GM12878 (cell line): ENCODE results near the gene ZNF423. TPM values are rescaled to one million over a fixed set of nuclear protein-coding genes. Genes with fewer than 3 reads are reported as not detected.

Experiments used
- ATAC-seq: fragments of 200-7000 bp; cut with Tn5 transposase; 3 replicates; pipeline ENCODE4 v1.9.1; 2020; ENCODE audit warnings: mild to moderate bottlenecking, moderate library complexity
- BruUV-seq: library from RNA; stranded (reverse); fragments of 400-500 nt; replicated peaks from 2 replicates; lab custom pipeline; 2021; lab: Mats Ljungman, UMichigan
- CTCF ChIA-PET: fragments of 300-600 bp; sonication (Branson Sonifier 250); formaldehyde crosslinking; extraction: SDS; loops from one replicate; lab custom pipeline; 2021; ENCODE audit warnings: inconsistent platforms; lab: Yijun Ruan, JAX
- POLR2A ChIA-PET: fragments of 350-600 bp; formaldehyde crosslinking; extraction: SDS; loops from one replicate; lab custom pipeline; 2021; ENCODE audit warnings: inconsistent platforms; lab: Charles Lee
- RAD21 ChIA-PET: fragments of 300-600 bp; sonication (Branson Sonifier 250); formaldehyde crosslinking; loops from one replicate; lab custom pipeline; 2023; ENCODE audit warnings: antibody characterized with exemption; ENCODE audit not compliant: unreplicated experiment; lab: Charles Lee
- SMC1A ChIA-PET: fragments of 300-600 bp; sonication (Branson Sonifier 250); formaldehyde crosslinking; loops from one replicate; lab custom pipeline; 2023; ENCODE audit not compliant: unreplicated experiment, uncharacterized antibody; lab: Charles Lee
- DNase-seq: peaks from one replicate; pipeline ENCODE4 v3.0.0-alpha.2; 2011; ENCODE audit warnings: low read depth, low spot score
- FAIRE-seq: peaks from 3 replicates; lab custom pipeline; 2011; peaks lifted over from hg19 to GRCh38; lab: Jason Lieb, UNC
- H2AFZ ChIP-seq: 2 replicates; pipeline ENCODE4 v1.6.0; 2011; ENCODE audit warnings: low read depth, low read length, control low read depth; ENCODE audit not compliant: control insufficient read depth
- H3K27ac ChIP-seq: 2 replicates; pipeline ENCODE4 v1.5.1; 2011; ENCODE audit warnings: control low read depth; ENCODE audit not compliant: control insufficient read depth, insufficient read depth
- H3K27me3 ChIP-seq, 2 experiments: replicated peaks in 1 of 2; 2 replicates each; pipeline versions ENCODE4 v1.6.0 to v1.6.1; 2011; ENCODE audit warnings: low read length in 1 of 2; ENCODE audit not compliant: control insufficient read depth in 2 of 2, insufficient read depth in 2 of 2
- H3K36me3 ChIP-seq, 2 experiments: 2 replicates each; pipeline ENCODE4 v1.5.1; 2011; ENCODE audit warnings: low read length in 1 of 2; ENCODE audit not compliant: control insufficient read depth in 2 of 2, insufficient read depth in 2 of 2
- H3K4me1 ChIP-seq: 2 replicates; pipeline ENCODE4 v1.6.1; 2011; ENCODE audit warnings: mild to moderate bottlenecking, low read length, moderate library complexity, mixed read lengths; ENCODE audit not compliant: control insufficient read depth, insufficient read depth
- H3K4me2 ChIP-seq: 2 replicates; pipeline ENCODE4 v1.6.0; 2011; ENCODE audit warnings: control low read depth; ENCODE audit not compliant: control insufficient read depth, insufficient read depth
- H3K4me3 ChIP-seq: fragments of 200-600 bp; sonication (generic); 2 replicates; pipeline ENCODE4 v1.5.1; 2016
- H3K79me2 ChIP-seq: 2 replicates; pipeline ENCODE4 v1.6.0; 2011; ENCODE audit warnings: low read length; ENCODE audit not compliant: control insufficient read depth, insufficient read depth
- H3K9ac ChIP-seq: 2 replicates; pipeline ENCODE4 v1.8.0; 2011; ENCODE audit warnings: low read length, control low read depth, mixed read lengths; ENCODE audit not compliant: control insufficient read depth, insufficient read depth
- H3K9me3 ChIP-seq: replicated peaks from 3 replicates; pipeline ENCODE4 v1.5.1; 2011; ENCODE audit warnings: mild to moderate bottlenecking, low read length; ENCODE audit not compliant: control insufficient read depth, insufficient read depth
- H4K20me1 ChIP-seq: 2 replicates; pipeline ENCODE4 v1.6.0; 2011; ENCODE audit not compliant: control insufficient read depth, insufficient read depth
- BHLHE40 ChIP-seq, 2 experiments: fragments of 450-650 bp in 1 of 2; IDR thresholded peaks; 2 replicates each; pipeline ENCODE4 v1.6.1; 2011 to 2017; ENCODE audit warnings: low read depth in 2 of 2, borderline replicate concordance in 1 of 2, improper control_type of control experiment in 1 of 2, low read length in 1 of 2, mild to moderate bottlenecking in 1 of 2
- CREB1 ChIP-seq: IDR thresholded peaks from 2 replicates; pipeline ENCODE4 v1.6.1; 2012; ENCODE audit warnings: low read depth, mild to moderate bottlenecking, inconsistent platforms
- CREM ChIP-seq: IDR thresholded peaks from 2 replicates; pipeline ENCODE4 v1.6.1; 2014; ENCODE audit warnings: antibody characterized with exemption, low read depth
- HDGF ChIP-seq: fragments of 450-650 bp; IDR thresholded peaks from 2 replicates; pipeline ENCODE4 v1.6.1; 2016; ENCODE audit warnings: antibody characterized with exemption
- IKZF1 ChIP-seq: fragments of 450-650 bp; conservative IDR thresholded peaks from 2 replicates; pipeline ENCODE4 v1.6.1; 2017; ENCODE audit warnings: antibody characterized with exemption, mild to moderate bottlenecking
- MTA2 ChIP-seq: fragments of 450-650 bp; IDR thresholded peaks from 2 replicates; pipeline ENCODE4 v1.6.1; 2016; ENCODE audit warnings: low read depth, mild to moderate bottlenecking, moderate library complexity
- SIN3A ChIP-seq: IDR thresholded peaks from 2 replicates; pipeline ENCODE4 v1.6.1; 2012; ENCODE audit warnings: low read depth, low read length, improper control_type of control experiment
- SMAD1 ChIP-seq: fragments of 450-650 bp; IDR thresholded peaks from 2 replicates; pipeline ENCODE4 v1.6.1; 2018; ENCODE audit warnings: mild to moderate bottlenecking, low read depth; ENCODE audit not compliant: partially characterized antibody
- TBL1XR1 ChIP-seq: IDR thresholded peaks from 2 replicates; pipeline ENCODE4 v1.6.1; 2012; ENCODE audit warnings: low read depth, low read length, improper control_type of control experiment
- TCF3 ChIP-seq: IDR thresholded peaks from 2 replicates; pipeline ENCODE4 v1.6.1; 2012; ENCODE audit warnings: low read depth, mild to moderate bottlenecking, low read length, borderline replicate concordance; ENCODE audit not compliant: insufficient read depth
- YY1 ChIP-seq: IDR thresholded peaks from 2 replicates; pipeline ENCODE4 v1.6.1; 2011; ENCODE audit warnings: low read depth, mild to moderate bottlenecking, low read length
- ZNF217 ChIP-seq: fragments of 450-650 bp; IDR thresholded peaks from 2 replicates; pipeline ENCODE4 v1.6.1; 2017; ENCODE audit warnings: antibody characterized with exemption, mild to moderate bottlenecking
- WGBS: methylation state at CpG from one replicate; pipeline ENCODE4 v1.1.6; 2016; ENCODE audit warnings: low lambda C conversion rate; ENCODE audit not compliant: insufficient replicate concordance, insufficient coverage; ENCODE audit errors: missing lambda C conversion rate; 5-methylcytosine and 5-hydroxymethylcytosine counted together
- in situ Hi-C: fragments of 300-500 bp; cut with MboI; formaldehyde crosslinking; loops from 9 replicates; pipeline ENCODE4 v1.14.3; 2018; ENCODE audit warnings: mixed read lengths
- intact Hi-C: fragments of 100-400 bp; cut with micrococcal nuclease; formaldehyde crosslinking; loops from one replicate; pipeline ENCODE4 v1.14.2; 2022; ENCODE audit not compliant: unreplicated experiment
- polyA plus RNA-seq, 11 experiments: library from polyadenylated mRNA; depleted of rRNA in 4 of 11; unstranded in 6 of 11; stranded (reverse) in 5 of 11; fragments of >200 nt; fragmentation: Nextera tagmentation in 4 of 11; fragmentation: Illumina TruSeq in 1 of 11; extraction: Ambion mirVana in 4 of 11; extraction: Trizol in 1 of 11; gene quantifications; 1 replicate in 1 of 11; 2 replicates in 10 of 11; pipeline versions ENCODE4 v1.2.1 to v1.2.3, GENCODE V29; 2011 to 2016; ENCODE audit warnings: inconsistent platforms in 2 of 11, missing spikeins in 2 of 11, low read depth in 1 of 11
- total RNA-seq, 4 experiments: library from RNA; depleted of rRNA in 3 of 4; stranded (reverse); fragments of >200 nt in 3 of 4; fragmentation: Illumina TruSeq in 1 of 4; extraction: Trizol in 1 of 4; gene quantifications; 2 replicates each; pipeline versions ENCODE4 v1.2.1 to v1.2.3, GENCODE V29; 2013 to 2021
- TF ChIP-seq, protein P1 (sequence below), 3 experiments: IDR thresholded peaks in 2 of 3; conservative IDR thresholded peaks in 1 of 3; 2 replicates each; pipeline ENCODE4 v1.5.1; 2011; ENCODE audit warnings: low read depth in 3 of 3, low read length in 3 of 3, mild to moderate bottlenecking in 3 of 3, control low read depth in 2 of 3, moderate library complexity in 2 of 3, inconsistent platforms in 1 of 3, mixed read lengths in 1 of 3; ENCODE audit not compliant: control insufficient read depth in 2 of 3, insufficient read depth in 1 of 3; ENCODE audit errors: extremely low read depth in 1 of 3
- TF ChIP-seq, protein P2 (sequence below): fragments of 150-350 bp; IDR thresholded peaks from 2 replicates; pipeline ENCODE4 v1.6.1; 2016; ENCODE audit warnings: low read depth, low read length
- TF ChIP-seq, protein P3 (sequence below): fragments of 450-650 bp; IDR thresholded peaks from 2 replicates; pipeline ENCODE4 v1.6.1; 2017; ENCODE audit warnings: mild to moderate bottlenecking, moderate library complexity

The ZNF423 gene
- total and polyA plus RNA-seq, 10 of the 15 experiments (the other 5 are each of a cell fraction or from before 2014, with no cell fraction given), result 0.03 to 0.64 (median 0.10) TPM

DNA sequence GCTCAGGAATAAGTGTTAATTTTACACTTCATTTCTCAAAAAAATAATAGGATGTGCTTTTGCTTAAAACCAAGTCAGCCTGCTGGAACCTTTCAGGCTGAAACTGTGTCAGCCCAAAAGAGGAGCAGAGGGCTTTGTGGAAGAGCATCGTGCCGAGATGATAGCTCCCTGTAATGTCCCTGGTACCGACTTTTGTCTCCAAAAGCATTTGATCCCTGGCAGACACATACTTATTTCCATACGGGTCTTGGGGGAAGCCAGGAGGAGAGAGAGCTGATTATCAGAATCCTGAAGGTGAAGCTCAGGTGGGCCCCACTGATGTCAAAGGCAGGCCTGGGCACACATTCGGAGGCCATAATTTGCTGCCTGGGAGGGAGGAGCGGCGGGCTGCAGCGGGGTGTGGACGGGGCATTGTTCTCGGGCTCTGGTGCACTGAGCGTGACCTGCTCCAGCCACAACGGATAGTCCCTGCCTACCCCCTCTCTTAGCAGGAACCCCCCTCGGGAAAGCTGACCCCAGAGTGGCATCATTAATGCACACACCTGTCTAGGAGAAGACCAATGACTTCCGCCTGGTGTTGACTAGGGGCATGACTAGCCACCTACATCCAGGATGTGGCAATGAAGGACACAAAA, 326.4 kb downstream of the ZNF423 start:
- intact Hi-C loops, result no loop called here
- ChIA-PET POLR2A (no interaction called here), SMC1A (no interaction called here), RAD21 (no interaction called here), CTCF (interaction anchor here (0.6 to 1.1 kb wide), 3 partner anchors 9 to 474 kb away, joined by 3 to 4 read pairs (median 3); no protein-coding TSS in a partner anchor)
- FAIRE-seq, result peak; percentile 75
- no peaks in the 10 kb centered on the region for H3K36me3 ChIP-seq
- no peak overlapping the region for H3K4me2 ChIP-seq
- no peak overlapping the region for H3K9ac ChIP-seq
- no peaks in the 10 kb centered on the region for H3K9me3 ChIP-seq
- peaks cover 8% of the 10 kb centered on the region for H3K4me1 ChIP-seq
- no peaks in the 10 kb centered on the region for H3K79me2 ChIP-seq
- WGBS, result 2% methylated on average over 14 of the region's 14 CpGs
- no peaks in the 10 kb centered on the region; a peak in 2 of 4 replicates for H3K27me3 ChIP-seq
- DNase-seq, result peak; percentile 47
- in situ Hi-C loops, result no loop called here
- ATAC-seq, result peak; percentile 82
- BruUV-seq, result no TSS peak
- H2AFZ ChIP-seq, result no peak overlapping the region
- no peaks in the 10 kb centered on the region for H4K20me1 ChIP-seq
- no peak overlapping the region for H3K27ac ChIP-seq
- H3K4me3 ChIP-seq, result no peak overlapping the region
- TF ChIP-seq, protein P1, sequence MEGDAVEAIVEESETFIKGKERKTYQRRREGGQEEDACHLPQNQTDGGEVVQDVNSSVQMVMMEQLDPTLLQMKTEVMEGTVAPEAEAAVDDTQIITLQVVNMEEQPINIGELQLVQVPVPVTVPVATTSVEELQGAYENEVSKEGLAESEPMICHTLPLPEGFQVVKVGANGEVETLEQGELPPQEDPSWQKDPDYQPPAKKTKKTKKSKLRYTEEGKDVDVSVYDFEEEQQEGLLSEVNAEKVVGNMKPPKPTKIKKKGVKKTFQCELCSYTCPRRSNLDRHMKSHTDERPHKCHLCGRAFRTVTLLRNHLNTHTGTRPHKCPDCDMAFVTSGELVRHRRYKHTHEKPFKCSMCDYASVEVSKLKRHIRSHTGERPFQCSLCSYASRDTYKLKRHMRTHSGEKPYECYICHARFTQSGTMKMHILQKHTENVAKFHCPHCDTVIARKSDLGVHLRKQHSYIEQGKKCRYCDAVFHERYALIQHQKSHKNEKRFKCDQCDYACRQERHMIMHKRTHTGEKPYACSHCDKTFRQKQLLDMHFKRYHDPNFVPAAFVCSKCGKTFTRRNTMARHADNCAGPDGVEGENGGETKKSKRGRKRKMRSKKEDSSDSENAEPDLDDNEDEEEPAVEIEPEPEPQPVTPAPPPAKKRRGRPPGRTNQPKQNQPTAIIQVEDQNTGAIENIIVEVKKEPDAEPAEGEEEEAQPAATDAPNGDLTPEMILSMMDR (IDR thresholded peaks at IDR 0.05 in 2 of 3, conservative IDR thresholded peaks at IDR 0.05 in 1 of 3; ENCODE audit: control insufficient read depth in 2 of 3, extremely low read depth in 1 of 3, insufficient read depth in 1 of 3, low read depth in 3 of 3, low read length in 3 of 3), result no peak
- TF ChIP-seq IKZF1, result peak; percentile 66
- TF ChIP-seq, protein P2, sequence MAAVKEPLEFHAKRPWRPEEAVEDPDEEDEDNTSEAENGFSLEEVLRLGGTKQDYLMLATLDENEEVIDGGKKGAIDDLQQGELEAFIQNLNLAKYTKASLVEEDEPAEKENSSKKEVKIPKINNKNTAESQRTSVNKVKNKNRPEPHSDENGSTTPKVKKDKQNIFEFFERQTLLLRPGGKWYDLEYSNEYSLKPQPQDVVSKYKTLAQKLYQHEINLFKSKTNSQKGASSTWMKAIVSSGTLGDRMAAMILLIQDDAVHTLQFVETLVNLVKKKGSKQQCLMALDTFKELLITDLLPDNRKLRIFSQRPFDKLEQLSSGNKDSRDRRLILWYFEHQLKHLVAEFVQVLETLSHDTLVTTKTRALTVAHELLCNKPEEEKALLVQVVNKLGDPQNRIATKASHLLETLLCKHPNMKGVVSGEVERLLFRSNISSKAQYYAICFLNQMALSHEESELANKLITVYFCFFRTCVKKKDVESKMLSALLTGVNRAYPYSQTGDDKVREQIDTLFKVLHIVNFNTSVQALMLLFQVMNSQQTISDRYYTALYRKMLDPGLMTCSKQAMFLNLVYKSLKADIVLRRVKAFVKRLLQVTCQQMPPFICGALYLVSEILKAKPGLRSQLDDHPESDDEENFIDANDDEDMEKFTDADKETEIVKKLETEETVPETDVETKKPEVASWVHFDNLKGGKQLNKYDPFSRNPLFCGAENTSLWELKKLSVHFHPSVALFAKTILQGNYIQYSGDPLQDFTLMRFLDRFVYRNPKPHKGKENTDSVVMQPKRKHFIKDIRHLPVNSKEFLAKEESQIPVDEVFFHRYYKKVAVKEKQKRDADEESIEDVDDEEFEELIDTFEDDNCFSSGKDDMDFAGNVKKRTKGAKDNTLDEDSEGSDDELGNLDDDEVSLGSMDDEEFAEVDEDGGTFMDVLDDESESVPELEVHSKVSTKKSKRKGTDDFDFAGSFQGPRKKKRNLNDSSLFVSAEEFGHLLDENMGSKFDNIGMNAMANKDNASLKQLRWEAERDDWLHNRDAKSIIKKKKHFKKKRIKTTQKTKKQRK, result no peak
- TF ChIP-seq BHLHE40 (IDR thresholded peaks at IDR 0.05; ENCODE audit: borderline replicate concordance in 1 of 2, low read depth in 2 of 2, low read length in 1 of 2), result peak in 1 of 2 experiments; percentile 47; a peak in 2 of 4 replicates
- no peak for TF ChIP-seq TCF3
- TF ChIP-seq SMAD1, result no peak
- TF ChIP-seq CREM, result no peak
- peak; percentile 34; the same call in 1 of the 2 replicates for TF ChIP-seq TBL1XR1
- no peak for TF ChIP-seq HDGF
- no peak for TF ChIP-seq YY1
- peak; percentile 73 for TF ChIP-seq MTA2
- no peak for TF ChIP-seq SIN3A
- 0 out of 2 replicates have a peak, but pooled peaks have one; percentile 42 for TF ChIP-seq ZNF217
- TF ChIP-seq CREB1, result no peak
- TF ChIP-seq, protein P3, sequence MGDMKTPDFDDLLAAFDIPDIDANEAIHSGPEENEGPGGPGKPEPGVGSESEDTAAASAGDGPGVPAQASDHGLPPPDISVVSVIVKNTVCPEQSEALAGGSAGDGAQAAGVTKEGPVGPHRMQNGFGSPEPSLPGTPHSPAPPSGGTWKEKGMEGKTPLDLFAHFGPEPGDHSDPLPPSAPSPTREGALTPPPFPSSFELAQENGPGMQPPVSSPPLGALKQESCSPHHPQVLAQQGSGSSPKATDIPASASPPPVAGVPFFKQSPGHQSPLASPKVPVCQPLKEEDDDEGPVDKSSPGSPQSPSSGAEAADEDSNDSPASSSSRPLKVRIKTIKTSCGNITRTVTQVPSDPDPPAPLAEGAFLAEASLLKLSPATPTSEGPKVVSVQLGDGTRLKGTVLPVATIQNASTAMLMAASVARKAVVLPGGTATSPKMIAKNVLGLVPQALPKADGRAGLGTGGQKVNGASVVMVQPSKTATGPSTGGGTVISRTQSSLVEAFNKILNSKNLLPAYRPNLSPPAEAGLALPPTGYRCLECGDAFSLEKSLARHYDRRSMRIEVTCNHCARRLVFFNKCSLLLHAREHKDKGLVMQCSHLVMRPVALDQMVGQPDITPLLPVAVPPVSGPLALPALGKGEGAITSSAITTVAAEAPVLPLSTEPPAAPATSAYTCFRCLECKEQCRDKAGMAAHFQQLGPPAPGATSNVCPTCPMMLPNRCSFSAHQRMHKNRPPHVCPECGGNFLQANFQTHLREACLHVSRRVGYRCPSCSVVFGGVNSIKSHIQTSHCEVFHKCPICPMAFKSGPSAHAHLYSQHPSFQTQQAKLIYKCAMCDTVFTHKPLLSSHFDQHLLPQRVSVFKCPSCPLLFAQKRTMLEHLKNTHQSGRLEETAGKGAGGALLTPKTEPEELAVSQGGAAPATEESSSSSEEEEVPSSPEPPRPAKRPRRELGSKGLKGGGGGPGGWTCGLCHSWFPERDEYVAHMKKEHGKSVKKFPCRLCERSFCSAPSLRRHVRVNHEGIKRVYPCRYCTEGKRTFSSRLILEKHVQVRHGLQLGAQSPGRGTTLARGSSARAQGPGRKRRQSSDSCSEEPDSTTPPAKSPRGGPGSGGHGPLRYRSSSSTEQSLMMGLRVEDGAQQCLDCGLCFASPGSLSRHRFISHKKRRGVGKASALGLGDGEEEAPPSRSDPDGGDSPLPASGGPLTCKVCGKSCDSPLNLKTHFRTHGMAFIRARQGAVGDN, result no peak; the same call in 1 of the 2 replicates
